ENCODE measurements around the gene NLRP1.

Gene NLRP1

DNA sequence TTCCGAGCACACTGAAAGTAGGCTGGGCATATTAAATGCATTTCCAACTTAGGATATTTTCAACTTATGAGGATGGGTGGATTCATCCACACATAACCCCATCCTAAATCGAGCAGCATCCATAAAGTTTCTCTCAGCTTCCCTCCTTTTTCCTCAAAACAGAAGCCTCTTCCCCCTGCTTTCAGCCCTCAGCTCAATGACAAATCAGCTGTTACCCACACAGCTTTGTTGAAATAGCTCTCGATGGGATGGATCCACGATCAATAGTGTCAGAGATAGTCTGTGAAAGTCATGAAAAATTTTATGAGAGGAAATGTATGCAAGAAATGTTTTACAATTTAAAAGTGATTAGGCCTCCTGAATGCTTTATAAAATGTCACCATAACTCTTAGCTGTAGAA lies 118.0 kb downstream of the NLRP1 start:
- no peak for DNase-seq

DNA sequence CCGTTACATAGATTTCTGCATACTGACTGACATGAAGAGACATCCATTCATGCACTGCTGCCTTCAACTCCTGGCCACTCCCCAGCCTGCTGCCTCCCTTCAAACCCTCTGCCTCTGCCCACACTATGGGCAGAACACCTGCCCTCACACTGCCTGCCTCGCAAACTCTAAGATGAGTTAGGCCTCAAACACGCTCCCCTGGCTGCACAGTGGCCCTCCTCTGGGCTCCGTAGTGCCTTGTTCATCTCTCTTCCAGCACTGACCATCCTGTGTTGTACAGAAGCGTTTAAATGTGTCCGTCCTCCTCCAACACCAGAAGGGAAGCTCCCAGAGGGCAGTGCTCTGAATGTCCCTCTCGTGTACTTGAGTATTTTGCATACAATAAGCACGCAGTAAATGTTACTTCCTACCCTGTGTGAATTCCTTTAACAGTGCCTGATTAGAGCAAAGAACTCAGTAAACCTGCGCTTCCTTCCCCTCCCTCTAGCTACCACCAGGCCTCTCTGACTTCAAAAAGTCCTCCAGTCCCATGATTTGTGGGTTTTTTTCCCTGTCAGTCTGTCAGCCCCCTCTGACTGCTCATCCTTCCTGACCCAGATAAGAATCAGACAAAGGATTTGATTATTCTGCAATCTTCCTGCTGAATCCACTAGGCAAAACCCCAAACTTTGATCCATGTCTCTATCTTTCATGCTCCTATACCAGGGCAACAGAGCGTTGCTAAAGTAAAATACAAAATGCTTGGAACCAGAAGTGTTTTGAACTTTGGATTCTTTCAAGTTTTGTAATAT lies 119.4 kb downstream of the NLRP1 start:
- DNase-seq = no peak
